Measurements from ENCODE around the gene PPM1B.

PPM1B gene

DNA sequence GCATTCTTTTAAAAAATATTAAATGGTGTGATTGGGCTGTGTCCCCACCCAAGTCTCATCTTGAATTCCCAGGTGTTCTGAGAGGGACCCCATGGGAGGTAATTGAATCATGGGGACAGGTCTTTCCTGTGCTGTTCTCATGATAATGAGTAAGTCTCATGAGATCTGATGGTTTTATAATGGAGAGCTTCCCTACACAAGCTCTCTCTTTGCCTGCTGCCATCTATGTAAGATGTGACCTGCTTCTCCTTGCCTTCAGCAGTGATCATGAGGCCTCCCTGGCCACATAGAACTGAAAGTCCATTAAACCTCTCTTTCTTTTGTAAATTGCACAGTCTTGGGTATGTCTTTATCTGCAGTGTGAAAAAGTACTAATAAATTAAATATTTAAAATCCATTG, 10.3 kb downstream of the PPM1B start:
- peaks cover 2% of the 10 kb centered on the region; the same call in 1 of the 2 replicates for H3K9me3 ChIP-seq (ENCODE audit: control insufficient read depth, insufficient read depth, low read depth, low read length)
- H3K4me3 ChIP-seq (ENCODE audit: low read depth, low read length) = no peak overlapping the region
- H3K27ac ChIP-seq (ENCODE audit: low read depth, low read length) = no peak overlapping the region
- no peaks in the 10 kb centered on the region for H3K27me3 ChIP-seq (ENCODE audit: control insufficient read depth, insufficient read depth, low read length)
- H3K9ac ChIP-seq (ENCODE audit: low read length) = no peak overlapping the region
- H3K4me1 ChIP-seq (ENCODE audit: control insufficient read depth, insufficient read depth, low read length) = peaks cover 31% of the 10 kb centered on the region
- peaks cover 50% of the 10 kb centered on the region for H3K36me3 ChIP-seq (ENCODE audit: control insufficient read depth, insufficient read depth, low read length)

DNA sequence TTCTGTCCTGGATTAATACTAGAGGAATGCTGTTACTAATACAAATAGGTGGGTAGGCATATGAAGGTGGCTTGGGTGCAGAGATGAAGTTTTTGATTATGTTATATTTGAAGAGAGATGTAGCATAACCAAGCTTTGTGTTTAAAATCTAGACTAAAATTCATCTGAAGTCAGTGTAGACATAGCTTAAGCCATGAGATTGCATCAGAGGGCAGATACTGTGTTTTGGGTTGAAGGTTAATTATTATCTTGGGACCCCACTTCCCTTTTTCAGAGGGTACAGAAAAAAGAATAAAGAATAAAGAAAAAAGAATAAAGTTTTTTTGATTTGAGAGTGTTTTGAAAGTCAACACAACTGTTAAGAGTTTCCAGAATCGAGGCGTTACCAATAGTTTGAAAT, 13.0 kb downstream of the PPM1B start:
- H3K4me3 ChIP-seq (ENCODE audit: low read depth, low read length) = no peak overlapping the region
- no peak overlapping the region for H3K9ac ChIP-seq (ENCODE audit: low read length)
- H3K9me3 ChIP-seq (ENCODE audit: control insufficient read depth, insufficient read depth, low read depth, low read length) = peaks cover 2% of the 10 kb centered on the region; the same call in 1 of the 2 replicates
- no peak overlapping the region for H3K27ac ChIP-seq (ENCODE audit: low read depth, low read length)
- peaks cover 50% of the 10 kb centered on the region for H3K36me3 ChIP-seq (ENCODE audit: control insufficient read depth, insufficient read depth, low read length)
- H3K4me1 ChIP-seq (ENCODE audit: control insufficient read depth, insufficient read depth, low read length) = peaks cover 17% of the 10 kb centered on the region
- H3K27me3 ChIP-seq (ENCODE audit: control insufficient read depth, insufficient read depth, low read length) = no peaks in the 10 kb centered on the region

DNA sequence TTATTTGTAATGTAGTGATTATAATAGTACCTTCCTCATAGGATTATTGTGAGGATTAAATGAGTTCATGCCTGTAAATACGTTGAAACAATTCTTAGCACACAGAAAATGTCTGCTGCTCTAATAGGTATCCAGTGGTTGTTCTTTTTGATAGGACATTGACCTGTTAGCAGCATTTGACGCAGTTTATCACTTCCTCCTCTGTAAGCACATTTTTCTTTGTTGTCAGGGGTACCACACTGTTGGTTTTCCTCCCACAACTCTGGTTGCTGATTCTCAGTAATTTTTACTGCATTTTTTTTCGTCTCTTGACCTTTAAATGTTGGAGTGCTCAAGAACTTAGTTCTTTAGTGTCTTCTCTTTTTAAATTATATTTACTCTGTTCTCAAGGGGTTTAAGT, 15.4 kb downstream of the PPM1B start:
- H3K36me3 ChIP-seq (ENCODE audit: control insufficient read depth, insufficient read depth, low read length) = peaks cover 42% of the 10 kb centered on the region
- no peak overlapping the region for H3K9ac ChIP-seq (ENCODE audit: low read length)
- H3K27ac ChIP-seq (ENCODE audit: low read depth, low read length) = no peak overlapping the region
- H3K27me3 ChIP-seq (ENCODE audit: control insufficient read depth, insufficient read depth, low read length) = no peaks in the 10 kb centered on the region
- H3K4me1 ChIP-seq (ENCODE audit: control insufficient read depth, insufficient read depth, low read length) = peaks cover 24% of the 10 kb centered on the region
- H3K4me3 ChIP-seq (ENCODE audit: low read depth, low read length) = no peak overlapping the region
- H3K9me3 ChIP-seq (ENCODE audit: control insufficient read depth, insufficient read depth, low read depth, low read length) = no peaks in the 10 kb centered on the region

DNA sequence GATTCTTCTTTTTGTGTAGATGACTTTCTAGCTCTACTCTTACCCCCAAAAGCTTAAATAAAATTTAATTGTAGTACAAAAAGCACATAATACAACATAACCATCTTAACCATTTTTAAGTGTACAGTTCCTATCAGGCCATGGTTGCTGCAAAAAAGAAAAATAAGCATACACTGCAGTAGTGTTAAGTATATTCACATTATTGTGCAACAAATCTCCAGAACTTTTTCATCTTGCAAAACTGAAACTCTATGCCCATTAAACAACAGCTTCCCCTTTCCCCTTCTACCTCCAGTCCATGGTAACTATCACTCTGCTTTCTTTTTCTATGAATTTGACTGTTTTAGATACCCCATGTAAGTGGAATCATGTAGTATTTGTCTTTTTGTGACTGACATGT, 18.1 kb downstream of the PPM1B start:
- peaks cover 21% of the 10 kb centered on the region for H3K4me1 ChIP-seq (ENCODE audit: control insufficient read depth, insufficient read depth, low read length)
- H3K36me3 ChIP-seq (ENCODE audit: control insufficient read depth, insufficient read depth, low read length) = peaks cover 22% of the 10 kb centered on the region; the same call in 1 of the 2 replicates
- H3K27me3 ChIP-seq (ENCODE audit: control insufficient read depth, insufficient read depth, low read length) = no peaks in the 10 kb centered on the region
- no peak overlapping the region for H3K4me3 ChIP-seq (ENCODE audit: low read depth, low read length)
- H3K9me3 ChIP-seq (ENCODE audit: control insufficient read depth, insufficient read depth, low read depth, low read length) = no peaks in the 10 kb centered on the region
- H3K27ac ChIP-seq (ENCODE audit: low read depth, low read length) = no peak overlapping the region
- H3K9ac ChIP-seq (ENCODE audit: low read length) = no peak overlapping the region

GRCh38 chr2:44187251-44187650, 18.6 kb downstream of the PPM1B start:
- Histone ChIP-seq H3K36me3 (ENCODE audit: control insufficient read depth, insufficient read depth, low read length) (peaks cover 22% of the 10 kb centered on the region; the same call in 1 of the 2 replicates), H3K4me1 (ENCODE audit: control insufficient read depth, insufficient read depth, low read length) (peaks cover 21% of the 10 kb centered on the region), H3K27me3 (ENCODE audit: control insufficient read depth, insufficient read depth, low read length) (no peaks in the 10 kb centered on the region), H3K27ac (ENCODE audit: low read depth, low read length) (no peak overlapping the region), H3K9ac (ENCODE audit: low read length) (no peak overlapping the region), H3K9me3 (ENCODE audit: control insufficient read depth, insufficient read depth, low read depth, low read length) (no peaks in the 10 kb centered on the region), H3K4me3 (ENCODE audit: low read depth, low read length) (no peak overlapping the region)

DNA sequence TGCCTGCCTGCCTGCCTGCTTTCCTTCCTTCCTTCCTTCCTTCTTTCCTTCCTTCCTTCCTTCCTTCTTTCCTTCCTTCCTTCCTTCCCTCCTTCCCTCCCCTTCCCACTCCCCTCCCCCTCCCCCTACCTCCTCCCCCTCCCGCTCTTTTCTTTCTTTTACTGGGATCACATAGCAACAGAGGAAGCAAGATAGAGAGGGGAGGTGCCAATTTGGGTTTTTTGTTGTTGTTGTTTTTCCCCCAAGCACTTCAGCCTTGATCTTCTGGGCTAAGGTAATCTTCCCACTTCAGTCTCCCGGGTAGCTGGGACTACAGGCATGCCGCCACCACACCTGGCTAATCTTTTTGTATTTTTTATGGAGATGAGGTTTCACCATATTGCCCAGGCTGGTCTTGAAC, 20.0 kb downstream of the PPM1B start:
- Histone ChIP-seq H3K9ac (ENCODE audit: low read length) (no peak overlapping the region), H3K36me3 (ENCODE audit: control insufficient read depth, insufficient read depth, low read length) (peaks cover 25% of the 10 kb centered on the region), H3K4me3 (ENCODE audit: low read depth, low read length) (no peak overlapping the region), H3K27me3 (ENCODE audit: control insufficient read depth, insufficient read depth, low read length) (no peaks in the 10 kb centered on the region), H3K27ac (ENCODE audit: low read depth, low read length) (no peak overlapping the region), H3K4me1 (ENCODE audit: control insufficient read depth, insufficient read depth, low read length) (peaks cover 12% of the 10 kb centered on the region), H3K9me3 (ENCODE audit: control insufficient read depth, insufficient read depth, low read depth, low read length) (no peaks in the 10 kb centered on the region)

DNA sequence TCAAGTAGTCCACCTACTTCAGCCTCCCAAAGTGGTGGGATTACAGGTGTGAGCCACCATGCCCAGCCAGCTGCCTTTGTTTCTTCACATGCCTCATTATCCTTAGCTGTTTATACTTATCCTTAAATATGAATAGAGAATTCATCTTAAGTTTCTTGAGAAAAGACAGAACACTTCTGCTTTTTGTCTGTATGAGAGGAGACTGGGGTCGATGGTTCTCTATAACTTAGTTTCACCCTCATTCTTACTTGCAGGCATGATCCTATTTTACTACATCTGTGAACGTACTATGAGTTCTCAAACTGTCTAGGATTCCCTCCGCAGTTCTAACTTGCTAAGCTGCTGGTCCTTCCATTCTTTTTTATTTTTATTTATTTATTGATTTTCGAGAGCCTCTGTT, 20.4 kb downstream of the PPM1B start:
- H3K27ac ChIP-seq (ENCODE audit: low read depth, low read length) = no peak overlapping the region
- no peak overlapping the region for H3K4me3 ChIP-seq (ENCODE audit: low read depth, low read length)
- peaks cover 23% of the 10 kb centered on the region for H3K36me3 ChIP-seq (ENCODE audit: control insufficient read depth, insufficient read depth, low read length)
- no peaks in the 10 kb centered on the region for H3K27me3 ChIP-seq (ENCODE audit: control insufficient read depth, insufficient read depth, low read length)
- H3K9ac ChIP-seq (ENCODE audit: low read length) = no peak overlapping the region
- H3K9me3 ChIP-seq (ENCODE audit: control insufficient read depth, insufficient read depth, low read depth, low read length) = no peaks in the 10 kb centered on the region
- H3K4me1 ChIP-seq (ENCODE audit: control insufficient read depth, insufficient read depth, low read length) = peaks cover 8% of the 10 kb centered on the region

- peaks cover 7% of the 10 kb centered on the region for H3K4me1 ChIP-seq (ENCODE audit: control insufficient read depth, insufficient read depth, low read length)
- H3K9me3 ChIP-seq (ENCODE audit: control insufficient read depth, insufficient read depth, low read depth, low read length) = no peaks in the 10 kb centered on the region
- H3K27me3 ChIP-seq (ENCODE audit: control insufficient read depth, insufficient read depth, low read length) = no peaks in the 10 kb centered on the region
- H3K9ac ChIP-seq (ENCODE audit: low read length) = no peak overlapping the region
- H3K4me3 ChIP-seq (ENCODE audit: low read depth, low read length) = no peak overlapping the region
- no peak overlapping the region for H3K27ac ChIP-seq (ENCODE audit: low read depth, low read length)
- peaks cover 24% of the 10 kb centered on the region for H3K36me3 ChIP-seq (ENCODE audit: control insufficient read depth, insufficient read depth, low read length)
Measured at GRCh38 chr2:44190526-44190925, 21.9 kb downstream of the PPM1B start.

DNA sequence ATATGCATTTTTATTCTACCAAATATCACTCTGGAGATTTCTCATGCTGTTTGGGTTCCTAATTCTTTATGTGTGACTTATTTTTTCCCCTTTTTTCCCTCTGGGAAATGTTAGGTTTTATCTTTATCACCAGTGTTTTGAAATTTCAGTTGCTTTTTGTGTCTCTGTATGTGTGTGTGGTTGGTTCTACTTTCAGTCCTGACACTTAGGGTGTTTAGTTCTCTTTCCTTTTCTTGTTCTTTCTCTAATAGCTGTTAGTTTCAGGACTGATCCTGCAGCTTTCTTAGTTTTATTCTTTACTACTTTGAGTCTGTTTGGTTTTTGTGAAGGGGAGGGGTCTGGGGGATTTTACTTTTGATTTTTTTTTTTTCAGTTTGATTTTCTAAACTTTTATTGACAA, 23.1 kb downstream of the PPM1B start:
- H3K9ac ChIP-seq (ENCODE audit: low read length) = no peak overlapping the region
- H3K4me3 ChIP-seq (ENCODE audit: low read depth, low read length) = no peak overlapping the region
- no peaks in the 10 kb centered on the region for H3K27me3 ChIP-seq (ENCODE audit: control insufficient read depth, insufficient read depth, low read length)
- H3K4me1 ChIP-seq (ENCODE audit: control insufficient read depth, insufficient read depth, low read length) = peaks cover 7% of the 10 kb centered on the region
- H3K36me3 ChIP-seq (ENCODE audit: control insufficient read depth, insufficient read depth, low read length) = peaks cover 15% of the 10 kb centered on the region
- no peak overlapping the region for H3K27ac ChIP-seq (ENCODE audit: low read depth, low read length)
- H3K9me3 ChIP-seq (ENCODE audit: control insufficient read depth, insufficient read depth, low read depth, low read length) = no peaks in the 10 kb centered on the region

DNA sequence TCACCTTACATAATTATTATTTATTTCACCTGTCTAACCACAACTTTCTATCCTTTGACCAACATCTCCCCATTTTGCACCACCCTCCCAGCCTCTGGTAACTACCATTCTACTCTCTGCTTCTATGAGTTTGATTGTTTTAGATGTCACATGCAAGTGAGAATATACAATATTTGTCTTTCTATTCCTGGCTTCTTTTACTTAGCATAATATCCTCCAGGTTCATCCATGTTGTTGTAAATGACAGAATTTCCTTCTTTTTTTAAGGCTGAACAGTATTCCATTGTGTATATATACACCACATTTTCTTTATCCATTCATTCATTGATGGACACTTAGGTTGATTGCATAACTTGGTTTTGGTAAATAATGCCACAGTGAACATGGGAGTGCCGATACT, 24.0 kb downstream of the PPM1B start:
- Histone ChIP-seq H3K9me3 (ENCODE audit: control insufficient read depth, insufficient read depth, low read depth, low read length) (no peaks in the 10 kb centered on the region), H3K4me3 (ENCODE audit: low read depth, low read length) (no peak overlapping the region), H3K4me1 (ENCODE audit: control insufficient read depth, insufficient read depth, low read length) (peaks cover 7% of the 10 kb centered on the region), H3K27ac (ENCODE audit: low read depth, low read length) (no peak overlapping the region), H3K9ac (ENCODE audit: low read length) (no peak overlapping the region), H3K27me3 (ENCODE audit: control insufficient read depth, insufficient read depth, low read length) (no peaks in the 10 kb centered on the region), H3K36me3 (ENCODE audit: control insufficient read depth, insufficient read depth, low read length) (peaks cover 14% of the 10 kb centered on the region)

GRCh38 chr2:44195714-44196113, 27.0 kb downstream of the PPM1B start:
- Histone ChIP-seq H3K27me3 (ENCODE audit: control insufficient read depth, insufficient read depth, low read length) (no peaks in the 10 kb centered on the region), H3K4me3 (ENCODE audit: low read depth, low read length) (no peak overlapping the region), H3K36me3 (ENCODE audit: control insufficient read depth, insufficient read depth, low read length) (peaks cover 17% of the 10 kb centered on the region), H3K4me1 (ENCODE audit: control insufficient read depth, insufficient read depth, low read length) (peaks cover 5% of the 10 kb centered on the region), H3K9ac (ENCODE audit: low read length) (no peak overlapping the region), H3K27ac (ENCODE audit: low read depth, low read length) (no peak overlapping the region), H3K9me3 (ENCODE audit: control insufficient read depth, insufficient read depth, low read depth, low read length) (no peaks in the 10 kb centered on the region)

DNA sequence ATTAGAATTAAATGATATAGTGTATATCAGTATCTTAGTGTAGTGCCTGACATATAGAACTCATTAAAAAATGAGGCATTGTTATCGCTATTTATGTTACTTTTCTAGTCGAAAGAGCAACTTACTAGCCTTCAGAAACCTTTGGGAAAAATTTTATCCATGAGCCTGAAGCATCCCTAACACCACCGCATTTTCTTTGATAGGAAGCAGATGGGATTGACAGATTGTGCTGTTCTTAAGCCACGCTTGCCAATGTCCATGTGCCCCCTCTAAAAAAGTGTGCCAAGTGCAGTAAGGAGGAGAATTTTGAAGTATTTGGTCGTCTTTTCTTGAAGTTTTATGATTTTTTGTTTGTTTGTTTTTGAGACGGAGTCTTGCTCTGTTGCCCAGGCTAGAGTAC, 29.1 kb downstream of the PPM1B start:
- Histone ChIP-seq H3K4me3 (ENCODE audit: low read depth, low read length) (no peak overlapping the region), H3K4me1 (ENCODE audit: control insufficient read depth, insufficient read depth, low read length) (peaks cover 14% of the 10 kb centered on the region; the same call in 1 of the 2 replicates), H3K9ac (ENCODE audit: low read length) (no peak overlapping the region), H3K9me3 (ENCODE audit: control insufficient read depth, insufficient read depth, low read depth, low read length) (no peaks in the 10 kb centered on the region), H3K27ac (ENCODE audit: low read depth, low read length) (no peak overlapping the region), H3K36me3 (ENCODE audit: control insufficient read depth, insufficient read depth, low read length) (peaks cover 31% of the 10 kb centered on the region), H3K27me3 (ENCODE audit: control insufficient read depth, insufficient read depth, low read length) (no peaks in the 10 kb centered on the region)

All from HUES6 (cell line).